Thyroid gland (tissue), 4 donors: ENCODE measurements around the gene FAM118A.

Experiments
- CTCF ChIP-seq, 6 experiments: fragments of 200-600 bp in 3 of 6; fragments of 450-650 bp in 3 of 6; sonication (generic) in 3 of 6; IDR thresholded peaks; one replicate each; pipeline ENCODE4 v1.5.1; 2016 to 2019; ENCODE audit warnings: antibody characterized with exemption in 6 of 6, mild to moderate bottlenecking in 2 of 6, inconsistent platforms in 1 of 6, moderate library complexity in 1 of 6
- POLR2A ChIP-seq, 2 donors: fragments of 450-650 bp; IDR thresholded peaks; one replicate each; pipeline ENCODE4 v1.6.1; 2017; ENCODE audit warnings: antibody characterized with exemption in 2 of 2, mild to moderate bottlenecking in 2 of 2, moderate library complexity in 1 of 2

- TF ChIP-seq POLR2A (IDR thresholded peaks at IDR 0.05) = no peak
- no peak for TF ChIP-seq CTCF (IDR thresholded peaks at IDR 0.05)
Observed at GRCh38 chr22:45329530-45329936, 19.8 kb downstream of the FAM118A start.
